VCaP (cell line): ENCODE data around the gene RASGRP2.

Experiments
- H3K27ac ChIP-seq: fragments of 450-650 bp; 2 replicates; pipeline ENCODE4 v1.5.1; 2017
- TF ChIP-seq, protein P1 (sequence below): fragments of 450-650 bp; conservative IDR thresholded peaks from 2 replicates; pipeline ENCODE4 v1.5.1; 2017; ENCODE audit warnings: mild to moderate bottlenecking, moderate library complexity

RASGRP2 gene

DNA sequence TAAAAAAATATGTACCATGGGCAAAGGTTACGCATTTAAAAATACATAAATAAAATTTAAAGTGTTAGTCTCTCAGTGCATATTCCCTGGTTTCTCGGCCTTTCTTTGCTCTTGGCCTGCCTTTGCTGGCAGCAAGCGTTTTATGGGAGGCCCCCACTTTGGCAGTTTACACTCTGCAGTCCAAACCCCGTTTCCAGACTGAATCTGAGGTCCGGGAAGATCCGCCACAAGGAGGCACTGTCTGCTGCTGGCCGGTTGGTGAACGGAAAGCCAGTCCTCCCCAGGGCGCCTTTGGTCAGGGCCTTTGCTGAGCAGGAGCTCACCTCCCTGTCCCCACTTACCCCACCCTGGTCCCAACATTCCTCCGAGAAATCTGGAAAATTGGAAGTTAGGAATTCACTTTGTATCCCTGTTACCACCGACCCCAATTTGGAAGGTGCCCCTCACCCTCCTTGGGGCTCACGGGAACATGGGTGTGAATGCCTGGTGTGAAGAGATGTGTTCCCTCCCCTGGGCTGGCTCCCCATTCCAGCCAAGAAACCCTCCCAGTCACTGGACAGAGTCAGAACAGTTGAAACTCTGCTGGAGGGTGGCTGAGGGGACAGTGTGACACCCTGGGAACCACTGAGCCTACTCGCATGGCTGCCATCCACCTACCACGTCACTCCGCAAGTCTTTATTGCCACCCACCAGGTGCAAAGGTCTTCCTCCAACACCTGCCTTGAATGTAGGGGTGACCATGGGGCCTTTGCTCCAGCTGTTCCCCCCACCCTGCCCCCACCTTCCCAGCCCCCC, 43.8 kb upstream of the RASGRP2 start:
- H3K27ac ChIP-seq, result no peak overlapping the region
- TF ChIP-seq, protein P1, sequence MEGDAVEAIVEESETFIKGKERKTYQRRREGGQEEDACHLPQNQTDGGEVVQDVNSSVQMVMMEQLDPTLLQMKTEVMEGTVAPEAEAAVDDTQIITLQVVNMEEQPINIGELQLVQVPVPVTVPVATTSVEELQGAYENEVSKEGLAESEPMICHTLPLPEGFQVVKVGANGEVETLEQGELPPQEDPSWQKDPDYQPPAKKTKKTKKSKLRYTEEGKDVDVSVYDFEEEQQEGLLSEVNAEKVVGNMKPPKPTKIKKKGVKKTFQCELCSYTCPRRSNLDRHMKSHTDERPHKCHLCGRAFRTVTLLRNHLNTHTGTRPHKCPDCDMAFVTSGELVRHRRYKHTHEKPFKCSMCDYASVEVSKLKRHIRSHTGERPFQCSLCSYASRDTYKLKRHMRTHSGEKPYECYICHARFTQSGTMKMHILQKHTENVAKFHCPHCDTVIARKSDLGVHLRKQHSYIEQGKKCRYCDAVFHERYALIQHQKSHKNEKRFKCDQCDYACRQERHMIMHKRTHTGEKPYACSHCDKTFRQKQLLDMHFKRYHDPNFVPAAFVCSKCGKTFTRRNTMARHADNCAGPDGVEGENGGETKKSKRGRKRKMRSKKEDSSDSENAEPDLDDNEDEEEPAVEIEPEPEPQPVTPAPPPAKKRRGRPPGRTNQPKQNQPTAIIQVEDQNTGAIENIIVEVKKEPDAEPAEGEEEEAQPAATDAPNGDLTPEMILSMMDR, result peak; percentile 97

DNA sequence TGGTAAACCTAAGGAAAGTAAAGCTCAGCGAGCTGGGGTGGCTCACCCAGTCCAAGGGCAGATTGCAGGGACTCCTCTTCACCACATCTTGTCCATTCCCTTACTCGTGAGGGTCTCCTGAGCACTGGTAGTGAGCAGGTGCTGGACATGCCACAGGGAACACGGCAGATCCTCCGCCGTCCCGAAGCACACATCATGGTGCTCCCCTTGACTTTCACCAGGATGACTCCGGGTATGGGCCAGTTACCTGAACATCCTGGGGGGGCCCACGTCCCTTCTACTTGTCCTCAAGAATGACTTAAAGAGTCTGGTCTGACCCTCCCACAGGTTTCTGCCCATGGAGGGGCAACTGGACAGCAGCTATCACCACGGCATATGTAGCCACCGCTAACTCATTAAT, 42.4 kb upstream of the RASGRP2 start:
- TF ChIP-seq, protein P1, result no peak
- peak overlapping the region; percentile 58 for H3K27ac ChIP-seq

DNA sequence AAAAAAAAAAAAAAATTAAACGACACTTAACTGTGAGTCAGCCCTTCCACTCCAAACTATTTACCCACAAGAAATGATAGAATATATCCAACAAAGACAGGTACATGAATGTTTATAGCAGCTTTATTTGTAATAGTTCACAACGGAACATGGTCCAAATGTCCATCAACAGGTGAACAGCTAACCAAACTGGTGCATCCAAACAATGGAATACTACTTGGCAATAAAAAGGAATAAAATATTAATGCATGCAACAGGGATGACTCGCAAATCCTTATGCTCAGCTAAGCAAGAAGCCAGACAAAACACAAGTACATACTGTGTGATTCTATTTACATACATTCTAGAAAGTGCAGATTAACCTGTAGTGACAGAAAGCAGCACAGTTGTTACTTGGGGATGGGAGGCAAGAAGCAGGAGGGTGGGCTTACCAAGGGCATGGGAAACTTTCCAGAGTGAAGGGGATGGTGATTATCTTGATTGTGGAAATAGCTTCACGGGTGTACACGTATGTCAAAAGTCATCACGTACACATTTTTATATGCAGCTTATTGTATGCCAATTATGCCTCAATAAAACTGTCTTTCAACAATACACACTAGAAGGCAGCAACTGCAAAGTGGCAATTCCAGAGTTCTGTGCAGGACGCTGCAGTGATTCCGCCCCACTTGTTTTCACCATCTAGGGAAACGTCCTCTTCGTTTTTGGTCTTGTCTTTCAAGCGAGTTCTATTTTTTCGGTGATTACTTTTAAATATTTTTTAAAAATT, 41.1 kb upstream of the RASGRP2 start:
- TF ChIP-seq, protein P1, result no peak; the same call in 1 of the 2 replicates
- H3K27ac ChIP-seq, result peak overlapping the region; percentile 58

DNA sequence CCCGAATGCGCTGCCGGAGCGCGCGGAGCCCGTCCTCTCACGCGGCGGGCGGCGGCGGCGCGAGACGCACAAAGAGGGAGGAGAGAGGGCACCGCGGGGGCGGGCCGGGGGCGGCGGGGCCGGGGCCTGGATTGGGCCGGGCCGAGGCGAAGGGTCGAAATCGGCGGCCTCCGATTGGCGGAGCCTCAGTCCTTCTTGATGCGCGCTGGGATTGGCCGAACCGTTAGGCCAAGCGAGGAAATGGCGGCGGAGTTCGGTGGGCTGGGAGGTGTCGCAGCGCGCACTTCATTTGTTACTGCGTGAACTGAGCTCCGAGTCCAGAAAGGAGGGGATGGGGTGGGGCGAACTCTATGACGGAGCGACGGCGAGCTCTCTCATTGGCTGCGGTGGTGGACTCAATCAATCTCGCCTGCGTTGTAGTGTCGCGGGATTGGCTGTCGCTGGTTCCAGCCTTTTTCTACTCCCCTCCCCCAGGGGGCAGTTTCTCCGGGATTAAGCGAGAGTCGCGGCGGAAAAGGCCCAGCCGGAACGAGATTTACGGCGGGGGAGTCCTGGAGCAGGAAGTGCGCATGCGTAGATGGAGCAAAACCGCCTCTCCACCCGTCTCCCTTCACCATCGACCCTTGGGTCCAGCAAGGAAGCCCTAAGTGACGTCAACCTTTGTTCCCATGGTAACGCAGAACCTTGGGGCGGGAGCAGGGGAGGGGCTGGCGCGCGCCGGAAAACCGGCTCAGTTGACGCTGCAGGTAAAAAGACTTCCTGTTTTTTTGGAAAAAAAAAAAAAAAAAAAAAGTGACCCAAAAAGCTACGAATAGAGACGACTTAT, 34.7 kb upstream of the RASGRP2 start, which contains the start of gene SF1:
Gene SF1 (minus strand): TSS at position 70 of the 826 bp plus-strand sequence. CDS start 150 bp downstream, outside the sequence.
- TF ChIP-seq, protein P1, result 0 out of 2 replicates have a peak, but pooled peaks have one; percentile 32
- peak within 1 kb of the TSS; percentile 100 for H3K27ac ChIP-seq

DNA sequence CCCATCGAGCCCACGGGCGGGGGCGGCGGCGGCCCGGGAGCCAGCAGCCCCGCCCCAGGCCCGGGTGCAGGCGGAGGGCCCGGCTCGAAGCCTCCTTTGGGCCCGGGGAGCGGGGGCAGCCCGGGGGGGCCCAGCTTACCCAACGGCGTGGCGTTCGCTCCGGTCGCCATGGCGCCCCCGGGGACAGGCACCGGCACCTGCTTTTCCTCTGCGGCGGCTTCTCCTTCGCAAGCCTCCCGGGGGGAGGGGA, 34.2 kb upstream of the RASGRP2 start:
- TF ChIP-seq, protein P1, result no peak
- H3K27ac ChIP-seq, result peak overlapping the region; percentile 100

DNA sequence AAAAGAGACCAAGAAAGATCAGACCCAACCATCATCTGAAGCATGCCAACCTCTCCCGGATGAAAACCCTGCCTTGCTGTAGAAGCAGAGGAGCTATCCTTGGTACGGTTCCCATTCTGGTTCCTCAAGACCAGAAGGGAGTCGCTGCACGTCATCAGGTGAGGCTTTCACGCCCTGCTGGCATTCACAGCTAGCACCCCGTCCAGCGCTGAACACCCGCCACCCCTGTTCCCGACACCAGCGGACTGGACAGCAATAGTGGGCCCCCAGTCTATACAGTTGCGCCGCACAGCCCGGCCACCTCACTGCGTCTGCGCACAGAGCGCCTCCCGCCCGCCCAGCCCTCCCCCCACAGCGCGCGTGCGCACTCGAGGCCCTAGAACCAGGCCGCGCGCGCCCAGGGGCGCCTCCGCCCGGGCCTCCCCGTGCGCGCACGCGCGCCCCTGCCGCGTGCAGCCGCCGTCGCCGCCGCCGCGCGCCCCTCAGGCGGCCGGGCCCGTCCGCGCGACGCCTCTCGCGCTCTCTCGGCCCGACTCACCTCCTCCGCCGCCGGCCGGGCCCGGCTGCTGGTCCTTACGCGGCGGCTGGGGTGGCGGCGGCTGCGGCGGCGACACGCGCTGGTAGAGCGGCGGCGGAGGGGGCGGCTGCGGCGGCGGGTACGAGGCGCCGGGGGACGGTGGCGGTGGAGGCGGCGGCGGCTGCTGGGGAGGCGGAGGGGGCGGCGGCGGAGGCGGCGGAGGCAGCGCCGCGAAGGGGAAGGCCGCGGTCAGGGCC, 33.7 kb upstream of the RASGRP2 start:
- H3K27ac ChIP-seq, result peak overlapping the region; percentile 100
- TF ChIP-seq, protein P1, result no peak
